HG03066 (cell line): ENCODE measurements around the gene CACNA1E.
A peak's percentile ranks its signal among the peaks of the same experiment; 100 is the strongest.

Experiments used
- ATAC-seq: cut with Tn5 transposase; IDR thresholded peaks from one replicate; pipeline ENCODE4 v1.9.1; 2021; ENCODE audit warnings: low read depth; ENCODE audit not compliant: unreplicated experiment

Gene CACNA1E

DNA sequence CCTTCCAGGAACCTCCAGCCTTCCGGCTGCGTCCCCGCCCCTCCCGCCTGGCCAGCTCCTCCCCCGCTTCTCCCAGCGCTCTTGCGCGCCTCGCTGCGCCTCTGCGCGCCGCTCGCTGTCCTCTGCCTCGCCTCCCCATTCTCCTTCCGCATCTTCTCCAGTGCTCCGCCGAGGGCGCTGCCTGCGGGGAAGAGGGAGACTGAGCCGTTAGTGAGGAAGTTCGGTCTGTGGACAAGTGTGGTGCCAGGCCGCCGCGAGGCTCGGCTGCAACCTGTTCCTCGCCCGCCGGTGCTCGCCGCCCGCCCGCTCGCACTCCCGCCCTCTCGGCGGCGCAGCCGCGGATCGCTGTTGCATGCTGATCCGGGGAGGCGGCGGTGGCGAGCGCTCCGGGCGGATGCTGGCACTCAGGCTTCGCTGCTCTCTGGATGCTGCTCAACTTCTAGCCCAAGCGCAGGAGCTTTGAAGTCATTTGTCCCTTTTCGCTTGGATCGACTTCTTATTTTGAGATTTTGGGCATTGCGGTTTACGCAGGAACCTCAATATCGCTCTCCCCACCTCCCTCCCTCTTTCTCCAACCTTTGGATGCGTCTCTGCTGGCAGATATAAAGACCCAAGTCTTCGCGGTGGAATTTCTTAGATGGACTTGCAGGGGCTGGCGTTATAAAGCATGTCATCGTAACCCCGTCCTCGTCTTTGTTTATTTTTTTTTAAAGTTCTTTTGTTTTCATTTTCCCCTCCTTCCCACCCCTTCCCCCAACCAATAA, 614 bp upstream of the CACNA1E start:
- ATAC-seq = peak; percentile 45

- no peak for ATAC-seq
Observed at GRCh38 chr1:181484821-181485220, 1.5 kb downstream of the CACNA1E start.

DNA sequence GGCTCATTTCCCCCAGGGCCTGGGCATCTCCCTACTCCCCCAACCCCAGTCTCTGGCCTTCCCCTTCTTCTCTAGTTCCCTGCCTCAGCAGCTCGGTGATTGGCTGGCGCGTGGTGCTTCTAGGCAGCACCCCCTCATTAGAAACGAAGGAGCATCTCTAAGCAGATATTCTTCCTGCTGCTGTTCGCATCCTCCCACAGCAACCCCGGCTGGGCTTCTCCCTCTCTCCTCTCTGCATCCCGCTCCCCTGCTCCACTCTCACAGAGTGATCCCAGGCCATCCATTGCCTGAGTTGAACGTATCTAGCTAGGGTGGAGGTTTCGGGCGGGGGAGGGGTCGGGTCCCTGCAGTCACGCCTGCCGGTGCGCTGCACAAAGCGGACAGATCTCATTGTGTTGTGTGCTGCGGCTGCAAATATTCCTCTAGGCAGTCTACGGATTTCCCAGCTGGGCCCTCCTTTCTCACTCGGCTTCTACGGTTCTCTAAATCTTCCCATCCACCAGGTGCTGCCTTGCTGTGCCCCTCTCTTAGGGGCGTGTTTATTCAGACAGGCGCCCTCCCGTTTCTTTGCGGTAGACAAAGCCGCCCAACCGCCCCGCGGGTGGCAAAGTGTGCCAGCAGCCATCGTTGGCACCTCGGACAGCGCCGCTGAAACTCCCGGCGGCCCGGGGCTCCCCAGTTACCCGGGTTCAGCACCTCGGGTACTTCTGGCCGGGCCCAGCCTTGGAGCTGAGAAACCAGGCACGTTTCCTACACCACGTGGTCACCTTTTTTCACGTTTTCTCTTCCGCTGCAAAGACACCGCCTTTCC, 2.2 kb downstream of the CACNA1E start:
- ATAC-seq = peak; percentile 48

- ATAC-seq = no peak
Observed at GRCh38 chr1:181486098-181486420, 2.7 kb downstream of the CACNA1E start.

- no peak for ATAC-seq
Observed at GRCh38 chr1:181488866-181489265, 5.5 kb downstream of the CACNA1E start.

DNA sequence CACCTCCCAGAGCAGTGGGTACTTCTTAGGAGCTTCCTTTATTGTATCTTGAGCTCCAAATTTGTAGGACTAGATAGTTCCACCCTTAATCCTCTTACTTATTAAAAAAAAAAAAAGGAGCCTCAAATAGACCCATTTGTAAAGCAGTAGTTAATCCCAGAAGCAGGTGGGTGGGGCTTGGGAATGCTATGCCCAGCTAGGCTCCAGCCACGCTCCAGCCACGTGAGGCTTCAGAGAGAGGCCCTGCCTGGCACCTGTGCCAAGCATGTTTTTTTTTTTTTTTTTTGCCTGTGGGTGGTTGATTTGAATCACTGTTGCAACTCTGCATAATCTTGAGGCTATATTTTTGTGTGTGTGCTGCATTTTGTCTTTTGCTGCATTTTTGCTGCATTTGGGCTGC, 7.0 kb downstream of the CACNA1E start:
- no peak for ATAC-seq

GRCh38 chr1:181490740-181491712, 7.7 kb downstream of the CACNA1E start:
- ATAC-seq = no peak

- ATAC-seq = no peak
Observed at GRCh38 chr1:181493166-181493565, 9.8 kb downstream of the CACNA1E start.

- ATAC-seq = no peak
Observed at GRCh38 chr1:181493885-181494284, 10.6 kb downstream of the CACNA1E start.

DNA sequence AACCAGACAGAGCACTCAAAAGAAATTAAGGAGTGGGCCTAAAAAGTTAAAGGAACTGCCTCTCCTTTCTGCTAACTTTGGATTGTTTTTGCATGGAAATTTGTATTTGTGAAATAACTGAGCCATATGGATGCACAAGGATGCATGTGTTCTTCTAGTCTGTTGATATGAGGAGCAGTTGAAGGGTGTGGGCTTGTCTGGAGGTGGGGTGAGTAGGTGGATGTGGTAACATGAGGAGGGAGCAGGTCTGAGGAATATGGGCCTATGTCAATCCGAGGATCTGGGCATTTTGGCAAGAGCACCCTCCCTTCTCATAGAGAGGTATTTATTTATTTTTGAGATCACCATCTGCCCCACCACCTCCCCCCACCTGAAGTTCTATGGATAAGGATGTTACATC, 13.4 kb downstream of the CACNA1E start:
- no peak for ATAC-seq

DNA sequence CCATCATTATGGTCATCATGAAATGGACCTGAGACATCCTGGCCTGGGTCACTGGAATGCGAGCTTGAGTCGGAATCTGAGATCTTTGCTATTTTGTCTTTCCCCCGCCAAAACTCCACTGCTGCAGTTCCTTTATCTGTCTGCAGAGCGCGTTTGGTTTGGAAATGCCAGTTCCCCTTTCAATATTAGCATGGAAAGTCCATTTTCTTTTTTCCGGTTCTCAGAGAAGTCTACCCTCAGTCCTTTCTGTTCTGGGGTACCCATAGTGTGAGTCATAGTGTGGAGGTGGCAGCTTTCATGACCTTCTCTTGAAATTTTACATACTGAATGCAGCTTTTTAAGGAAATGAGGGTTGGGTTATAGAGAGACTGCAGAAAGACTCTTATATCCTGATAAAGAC, 14.6 kb downstream of the CACNA1E start:
- ATAC-seq = no peak

- ATAC-seq = no peak
Observed at GRCh38 chr1:181499825-181500224, 16.5 kb downstream of the CACNA1E start.

- ATAC-seq = no peak
Observed at GRCh38 chr1:181500636-181501035, 17.3 kb downstream of the CACNA1E start.

DNA sequence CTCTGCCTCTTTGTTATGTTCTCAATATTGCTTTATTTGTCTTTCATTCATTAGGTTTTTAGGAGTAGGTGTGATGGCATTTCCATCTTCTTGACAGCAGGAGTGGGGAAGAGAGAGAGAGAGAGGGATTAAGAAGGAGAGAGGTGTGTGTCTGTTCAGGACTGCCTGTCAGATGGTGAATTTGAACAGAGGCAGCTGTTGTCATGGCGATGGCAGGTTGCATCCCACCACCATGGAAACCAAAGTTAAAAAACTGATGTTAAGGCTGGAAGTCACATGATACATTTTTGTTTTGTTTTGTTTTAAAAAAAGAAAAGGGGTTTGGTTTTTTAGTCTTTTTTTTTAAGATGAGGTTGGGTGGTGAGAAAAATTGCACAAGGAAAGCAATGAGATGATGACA, 18.3 kb downstream of the CACNA1E start:
- no peak for ATAC-seq

DNA sequence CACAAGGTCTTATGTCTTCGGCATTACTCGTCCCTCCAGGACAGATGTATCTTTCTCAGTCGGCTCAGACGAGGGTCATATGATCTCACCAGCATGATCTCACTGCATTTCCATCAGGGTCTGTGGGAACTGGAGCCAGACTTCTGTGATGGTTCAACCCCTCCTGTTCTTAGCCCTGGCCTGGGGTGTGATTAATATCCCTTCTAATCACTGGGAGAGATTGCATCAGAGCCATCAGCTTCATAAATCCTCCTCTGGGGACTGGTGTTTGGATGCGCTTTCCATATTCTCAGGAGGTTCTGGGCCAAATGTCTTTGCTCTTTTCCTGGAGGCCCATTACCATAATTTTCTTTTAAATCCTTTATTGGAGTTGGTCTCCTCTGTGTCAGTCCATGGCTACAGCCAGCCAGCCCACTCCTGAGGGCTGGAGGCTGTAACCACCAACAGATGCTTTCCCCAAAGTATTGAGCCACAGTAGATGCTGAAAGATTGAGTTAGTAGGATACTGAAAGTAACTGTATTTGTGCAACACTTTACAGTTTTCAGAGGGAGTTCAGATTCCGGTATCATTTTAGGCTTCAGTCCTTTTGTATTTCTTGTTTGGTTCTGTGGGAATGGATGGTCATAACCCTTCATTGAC, 20.0 kb downstream of the CACNA1E start:
- no peak for ATAC-seq

GRCh38 chr1:181504399-181504842, 21.1 kb downstream of the CACNA1E start:
- peak; percentile 46 for ATAC-seq

DNA sequence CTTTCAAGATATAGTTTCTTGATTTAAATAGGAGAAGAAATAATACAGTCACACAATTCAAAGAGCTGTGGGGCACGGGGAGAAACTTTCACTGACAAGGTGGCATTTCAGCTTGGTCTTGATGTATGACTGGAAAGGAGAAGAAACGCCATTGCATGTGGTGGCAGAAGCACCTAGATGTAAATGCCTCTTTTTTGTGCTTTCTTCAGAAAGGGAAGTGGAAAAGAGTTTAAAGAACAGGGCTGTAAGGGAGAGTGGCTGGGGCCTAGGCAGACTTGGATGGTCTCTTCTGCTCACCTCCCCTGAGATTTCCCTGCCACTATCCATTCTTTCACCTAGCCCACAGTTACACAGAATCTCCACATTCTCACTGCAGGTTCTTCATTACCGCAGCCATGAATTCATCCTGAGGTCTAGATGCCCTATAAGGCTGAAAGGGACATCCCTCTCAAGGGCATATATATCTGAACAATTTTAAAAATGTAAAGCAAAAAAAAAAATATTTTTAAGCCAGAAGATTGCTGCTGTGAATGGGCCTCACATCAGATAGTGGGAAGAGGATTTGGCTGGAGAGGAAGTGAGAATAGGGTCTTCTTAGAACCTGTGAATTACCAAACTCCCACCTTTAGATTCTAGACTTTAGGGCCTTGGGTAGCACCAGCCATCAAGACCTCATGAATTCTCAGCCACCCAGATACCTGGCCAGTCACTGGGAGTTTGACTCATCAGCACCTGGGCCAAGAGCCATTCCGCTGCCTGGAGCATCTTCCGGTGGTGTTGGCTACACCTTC, 23.4 kb downstream of the CACNA1E start:
- no peak for ATAC-seq

DNA sequence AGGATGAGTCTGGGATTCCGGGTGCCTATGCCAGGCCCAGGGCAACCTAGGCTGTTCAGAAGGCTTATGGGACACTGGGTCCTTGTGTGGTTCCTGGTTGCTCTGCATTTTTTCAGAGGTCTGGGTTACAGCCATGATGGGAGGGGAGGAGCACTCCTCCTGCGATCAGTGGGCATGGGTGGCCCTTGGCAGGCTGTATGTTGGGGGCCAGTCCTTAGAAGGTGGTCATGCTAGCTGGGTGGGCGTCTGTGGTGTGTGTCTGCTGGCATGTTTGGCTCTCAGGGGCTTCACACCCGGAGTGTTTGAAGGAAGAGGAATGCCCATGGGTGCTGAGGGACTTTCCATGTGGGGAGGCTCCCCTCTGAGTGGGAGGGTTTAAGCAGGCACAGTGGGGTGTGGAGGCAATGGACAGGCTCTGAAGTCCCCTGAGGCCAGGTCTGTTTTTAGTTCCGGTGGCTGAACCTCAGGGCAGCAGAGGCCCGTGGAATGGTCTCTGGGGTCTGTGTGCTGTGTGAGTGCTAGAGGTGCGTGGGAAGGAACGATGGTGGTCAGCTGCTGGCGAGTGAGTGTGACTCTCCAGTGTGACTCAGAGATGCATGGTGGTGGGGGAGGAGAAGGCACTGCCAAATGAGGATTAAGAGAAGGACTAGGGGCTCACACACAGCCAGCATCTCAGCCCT, 25.3 kb downstream of the CACNA1E start:
- peak; percentile 24 for ATAC-seq

DNA sequence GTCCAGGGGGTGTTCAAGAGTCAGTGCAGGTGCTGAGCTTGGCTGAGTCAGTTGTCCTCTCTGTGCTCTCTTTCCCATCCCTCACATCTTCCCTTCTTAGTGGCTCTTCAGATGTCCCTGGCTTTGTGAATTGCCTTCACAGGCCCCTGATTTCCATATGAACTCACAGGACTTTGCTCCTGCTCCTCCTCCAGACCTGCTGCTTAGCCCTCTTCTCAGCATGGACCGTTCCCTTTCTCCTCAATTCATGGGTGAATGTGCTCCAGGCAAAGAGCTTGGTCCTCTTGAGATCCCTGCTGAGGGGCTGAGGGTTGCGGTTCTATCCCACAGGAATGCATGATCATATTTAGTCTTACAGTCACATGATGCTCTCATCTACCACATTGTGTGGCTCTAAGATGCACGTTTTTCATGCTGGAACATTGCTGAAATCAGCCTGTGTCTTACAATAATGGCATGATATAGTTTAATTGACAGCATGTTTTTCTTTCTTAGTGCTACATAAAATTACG, 30.5 kb downstream of the CACNA1E start:
- ATAC-seq = no peak
